ENCODE measurements around the gene COMMD7. TPM values are rescaled to one million over a fixed set of nuclear protein-coding genes. Genes with fewer than 3 reads are reported as not detected.
"Not testable (repeated sequence)": the region's sequence is repeated elsewhere in the genome, so short reads cannot be mapped to it uniquely, and the experiment has no call there.

COMMD7 gene
- total and polyA plus RNA-seq, 4 experiments from 2014 or later = 29.6 to 154 (median 67.3) TPM

DNA sequence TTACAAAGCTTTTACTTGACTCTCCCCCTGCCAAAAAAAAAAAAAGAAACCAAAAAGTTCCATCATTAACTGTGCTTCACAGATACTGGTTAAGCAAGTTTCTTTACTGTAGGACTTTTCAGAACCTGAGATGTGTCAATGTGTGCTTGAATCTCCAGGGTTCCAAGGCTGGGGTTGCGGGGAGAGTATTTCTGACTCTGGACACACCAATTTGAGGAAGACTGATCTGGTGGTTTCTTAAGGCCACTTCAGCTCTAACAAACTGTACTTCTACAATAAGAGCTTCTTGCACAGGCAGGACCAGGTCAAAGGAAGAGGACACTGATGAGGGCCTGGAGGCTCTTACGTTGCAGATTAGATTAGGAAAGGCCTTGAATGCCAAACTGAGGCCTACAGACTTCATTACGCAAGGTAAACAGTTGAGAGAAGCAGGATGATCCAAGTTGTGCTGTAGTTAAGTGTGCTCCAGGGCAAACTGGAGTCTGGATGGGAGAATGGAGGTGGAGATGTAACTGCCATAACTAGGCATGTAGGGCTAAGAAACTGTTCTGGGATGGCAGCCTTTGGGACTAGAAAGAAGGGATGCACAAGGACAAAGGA lies 24.4 kb downstream of the COMMD7 start:
- CTCF ChIA-PET (ENCODE audit: partially characterized antibody) = interaction anchor here (1.0 kb wide), 1 partner anchor 59 kb away, joined by 3 read pairs; no protein-coding TSS in a partner anchor
- Mint-ChIP-seq H3K9me3 (no peaks in the 10 kb centered on the region), H3K4me3 (peak overlapping the region in 1 of 8 donors; percentile 43), H3K36me3 (peaks cover 23 to 25% of the 10 kb centered on the region in 2 donors), H3K27me3 (no peaks in the 10 kb centered on the region), H3K27ac (peak overlapping the region in 3 of 7 donors; percentile 60 to 81 (median 76)), H3K4me1 (peaks cover 0 to 10% (median 0%) of the 10 kb centered on the region in 4 donors)
- Histone ChIP-seq H3K27me3 (ENCODE audit: insufficient read depth, low read length) (no peaks in the 10 kb centered on the region), H3K4me1 (ENCODE audit: insufficient read depth, low read length) (no peaks in the 10 kb centered on the region), H3K27ac (ENCODE audit: low read depth, low read length) (no peak overlapping the region), H3K9me3 (ENCODE audit: control insufficient read depth in 1 of 2, low read length in 2 of 2) (no peaks in the 10 kb centered on the region), H3K36me3 (ENCODE audit: insufficient read depth, low read length) (peaks cover 9% of the 10 kb centered on the region), H3K4me3 (ENCODE audit: low read length in 2 of 2) (no peak overlapping the region)
- intact Hi-C loops (cut with micrococcal nuclease) = no loop called here
- no peak for DNase-seq
- POLR2A ChIA-PET (ENCODE audit: partially characterized antibody) = no interaction called here

DNA sequence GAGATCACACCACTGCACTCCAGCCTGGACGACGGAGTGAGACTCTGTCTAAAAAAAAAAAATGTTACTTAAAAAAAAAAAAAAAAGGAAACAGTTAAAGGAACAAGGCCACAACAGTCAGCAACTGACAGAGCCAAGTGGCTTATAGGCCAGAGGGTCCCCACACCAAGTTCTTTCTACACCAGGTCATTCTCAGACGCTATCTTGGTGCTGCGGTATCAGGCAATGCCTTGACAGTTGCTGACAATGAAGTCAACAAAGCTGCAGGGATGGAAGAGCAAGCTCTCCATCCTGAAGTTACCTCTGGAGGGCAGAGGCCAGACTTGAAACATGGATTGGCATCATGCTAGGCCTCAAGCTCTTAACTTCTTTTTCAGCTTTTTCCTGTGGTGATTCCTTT lies 31.9 kb downstream of the COMMD7 start:
- Histone ChIP-seq H3K9me3 (ENCODE audit: control insufficient read depth in 1 of 2, low read length in 2 of 2) (no peaks in the 10 kb centered on the region), H3K4me3 (ENCODE audit: low read length in 2 of 2) (no peak overlapping the region), H3K27ac (ENCODE audit: low read depth, low read length) (no peak overlapping the region), H3K4me1 (ENCODE audit: insufficient read depth, low read length) (no peaks in the 10 kb centered on the region), H3K36me3 (ENCODE audit: insufficient read depth, low read length) (peaks cover 9% of the 10 kb centered on the region), H3K27me3 (ENCODE audit: insufficient read depth, low read length) (no peaks in the 10 kb centered on the region)
- Mint-ChIP-seq H3K27ac (no peak overlapping the region), H3K4me1 (peaks cover 0 to 4% (median 2%) of the 10 kb centered on the region in 4 donors), H3K4me3 (no peak overlapping the region), H3K36me3 (peaks cover 16 to 23% of the 10 kb centered on the region in 2 donors), H3K27me3 (no peaks in the 10 kb centered on the region), H3K9me3 (no peaks in the 10 kb centered on the region)
- ChIA-PET CTCF (ENCODE audit: partially characterized antibody) (interaction anchor here (0.6 to 1.3 kb wide), 2 partner anchors 10 to 37 kb away, joined by 3 read pairs; partner anchors contain the start of gene C20orf203), POLR2A (ENCODE audit: partially characterized antibody) (interaction anchor here (1.6 kb wide), 1 partner anchor 32 kb away, joined by 3 read pairs; the partner anchor contains the start of gene COMMD7)
- DNase-seq = no peak
- intact Hi-C loops (cut with micrococcal nuclease) = no loop called here

DNA sequence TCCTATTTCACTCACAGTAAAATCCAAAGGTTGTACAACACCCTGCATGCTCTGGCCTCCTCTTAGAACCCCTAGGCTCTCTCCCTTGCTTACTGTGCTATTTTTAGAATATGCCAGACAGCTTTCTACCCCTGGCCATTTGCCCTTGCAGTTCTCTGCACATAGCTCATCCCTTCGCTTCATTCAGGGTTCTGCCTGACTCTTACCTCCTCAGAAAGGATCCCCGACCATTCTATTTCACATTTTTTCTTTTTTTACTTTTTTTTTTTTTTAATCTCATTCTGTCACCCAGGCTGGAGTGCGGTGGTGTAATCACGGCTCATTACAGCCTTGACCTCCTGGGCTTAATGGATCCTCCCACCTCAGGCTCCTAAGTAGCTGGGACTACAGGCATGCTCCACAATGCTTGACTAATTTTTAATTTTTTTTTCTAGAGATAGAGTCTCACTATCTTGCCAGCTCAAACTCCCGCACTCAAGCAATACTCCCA lies 33.6 kb downstream of the COMMD7 start:
- no peaks in the 10 kb centered on the region for H3K4me1 ChIP-seq (ENCODE audit: insufficient read depth, low read length)
- H3K4me1 Mint-ChIP-seq = peaks cover 0 to 4% (median 1%) of the 10 kb centered on the region in 4 donors
- H3K9me3 ChIP-seq (ENCODE audit: control insufficient read depth in 1 of 2, low read length in 2 of 2) = no peaks in the 10 kb centered on the region
- H3K27me3 ChIP-seq (ENCODE audit: insufficient read depth, low read length) = no peaks in the 10 kb centered on the region
- H3K4me3 Mint-ChIP-seq = no peak overlapping the region
- H3K27me3 Mint-ChIP-seq = no peaks in the 10 kb centered on the region
- CTCF ChIA-PET (ENCODE audit: partially characterized antibody) = interaction anchor here (1.0 to 2.4 kb wide), 3 partner anchors 66 to 71 kb away, joined by 3 to 8 read pairs (median 3); no protein-coding TSS in a partner anchor
- POLR2A ChIA-PET (ENCODE audit: partially characterized antibody) = interaction anchor here (0.6 kb wide), 1 partner anchor 980 kb away, joined by 3 read pairs; no protein-coding TSS in a partner anchor
- peak overlapping the region in 2 of 7 donors; percentile 36 to 81 for H3K27ac Mint-ChIP-seq
- no peak overlapping the region for H3K4me3 ChIP-seq (ENCODE audit: low read length in 2 of 2)
- peaks cover 15 to 25% of the 10 kb centered on the region in 2 donors for H3K36me3 Mint-ChIP-seq
- intact Hi-C loops (cut with micrococcal nuclease) = no loop called here
- no peak overlapping the region for H3K27ac ChIP-seq (ENCODE audit: low read depth, low read length)
- no peak for DNase-seq
- peaks cover 14% of the 10 kb centered on the region for H3K36me3 ChIP-seq (ENCODE audit: insufficient read depth, low read length)
- H3K9me3 Mint-ChIP-seq = no peaks in the 10 kb centered on the region

DNA sequence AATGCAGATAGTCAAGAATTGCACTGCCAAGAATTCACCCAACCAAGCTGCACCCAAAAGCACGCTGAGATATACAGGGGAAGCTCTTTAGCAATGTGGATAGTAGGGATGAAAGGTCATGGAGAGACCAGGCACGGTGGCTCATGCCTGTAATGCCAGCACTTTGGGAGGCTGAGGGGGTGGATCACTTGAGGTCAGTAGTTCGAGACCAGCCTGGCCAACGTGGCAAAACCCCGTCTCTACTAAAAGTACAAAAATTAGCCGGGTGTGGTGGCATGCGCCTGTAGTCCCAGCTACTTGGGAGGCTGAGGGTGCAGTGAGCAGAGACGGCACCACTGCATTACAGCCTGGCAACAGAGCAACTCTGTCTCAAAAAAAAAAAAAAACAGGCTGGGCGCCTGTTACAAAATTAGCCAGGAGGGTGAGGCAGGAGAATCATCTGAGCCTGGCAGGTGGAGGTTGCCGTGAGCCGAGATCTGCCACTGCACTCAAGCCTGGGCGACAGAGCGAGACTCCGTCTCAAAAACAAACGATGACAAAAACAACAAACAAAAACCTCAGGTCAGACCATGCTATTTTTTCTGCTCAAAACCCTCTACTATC lies 34.1 kb downstream of the COMMD7 start:
- DNase-seq; H3K4me1 ChIP-seq (ENCODE audit: insufficient read depth, low read length); POLR2A ChIA-PET (ENCODE audit: partially characterized antibody); H3K9me3 Mint-ChIP-seq; H3K27me3 ChIP-seq (ENCODE audit: insufficient read depth, low read length); H3K4me3 ChIP-seq (ENCODE audit: low read length in 2 of 2); H3K27me3 Mint-ChIP-seq; H3K9me3 ChIP-seq (ENCODE audit: control insufficient read depth in 1 of 2, low read length in 2 of 2); H3K4me3 Mint-ChIP-seq; H3K27ac ChIP-seq (ENCODE audit: low read depth, low read length); H3K4me1 Mint-ChIP-seq; intact Hi-C loops (cut with micrococcal nuclease): not testable (repeated sequence)
- CTCF ChIA-PET (ENCODE audit: partially characterized antibody) = interaction anchor here (1.0 to 2.4 kb wide), 2 partner anchors 69 to 72 kb away, joined by 3 to 8 read pairs; no protein-coding TSS in a partner anchor
- H3K36me3 ChIP-seq (ENCODE audit: insufficient read depth, low read length) = peaks cover 20% of the 10 kb centered on the region
- H3K27ac Mint-ChIP-seq = peak overlapping the region in 1 of 7 donors; percentile 81
- H3K36me3 Mint-ChIP-seq = peaks cover 20 to 29% of the 10 kb centered on the region in 2 donors

DNA sequence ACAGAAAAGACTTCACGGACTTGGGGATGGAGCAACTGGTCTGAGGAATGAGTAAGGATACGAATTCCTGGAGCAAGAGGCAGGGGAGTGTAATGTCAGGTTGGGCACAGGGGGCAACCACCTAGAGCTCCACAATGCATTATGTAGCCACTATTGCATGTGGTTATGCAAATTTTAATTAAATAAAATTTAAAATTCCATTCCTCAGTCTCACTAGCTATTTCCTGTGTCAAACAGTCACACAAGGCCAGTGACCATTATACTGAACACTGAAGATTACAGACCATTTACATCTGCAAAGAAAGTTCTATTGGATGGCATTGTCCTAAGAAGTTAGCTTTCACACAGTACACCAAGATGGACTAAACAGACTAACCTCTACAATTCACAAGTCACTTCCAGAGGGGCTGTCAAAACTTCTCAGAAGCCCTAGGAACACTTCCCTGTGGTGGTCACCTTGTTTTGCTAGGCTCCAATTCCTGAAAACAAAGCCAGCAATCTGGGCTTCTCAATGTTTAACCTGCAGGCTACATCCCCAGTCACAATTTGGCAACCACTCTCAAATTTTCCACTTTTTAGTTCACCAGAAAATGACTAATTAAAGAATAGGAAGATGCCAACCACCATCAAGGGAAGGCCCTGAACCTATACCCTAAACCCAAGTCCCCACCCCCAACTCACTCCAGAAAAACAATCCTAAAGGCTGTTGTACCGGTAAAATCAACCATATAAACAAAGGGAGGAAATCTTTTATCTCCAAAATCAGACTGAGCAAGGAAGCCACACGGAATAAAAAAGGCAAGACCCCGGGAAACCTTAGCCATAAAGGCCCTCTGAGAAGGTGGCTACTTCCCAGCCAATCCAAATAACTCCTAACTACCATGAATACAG lies 35.3 kb downstream of the COMMD7 start:
- Mint-ChIP-seq H3K4me3 (no peak overlapping the region), H3K27me3 (no peaks in the 10 kb centered on the region), H3K4me1 (peaks cover 0 to 2% (median 1%) of the 10 kb centered on the region in 4 donors), H3K36me3 (peaks cover 17 to 33% of the 10 kb centered on the region in 2 donors), H3K27ac (peak overlapping the region in 4 of 7 donors; percentile 17 to 83 (median 64)), H3K9me3 (no peaks in the 10 kb centered on the region)
- intact Hi-C loops (cut with micrococcal nuclease) = no loop called here
- no peak for DNase-seq
- no peak overlapping the region for H3K4me3 ChIP-seq (ENCODE audit: low read length in 2 of 2)
- CTCF ChIA-PET (ENCODE audit: partially characterized antibody) = interaction anchor here (1.1 kb wide), 1 partner anchor 70 kb away, joined by 3 read pairs; no protein-coding TSS in a partner anchor
- POLR2A ChIA-PET (ENCODE audit: partially characterized antibody) = no interaction called here
- H3K4me1 ChIP-seq (ENCODE audit: insufficient read depth, low read length) = no peaks in the 10 kb centered on the region
- H3K36me3 ChIP-seq (ENCODE audit: insufficient read depth, low read length) = peaks cover 24% of the 10 kb centered on the region
- no peaks in the 10 kb centered on the region for H3K9me3 ChIP-seq (ENCODE audit: control insufficient read depth in 1 of 2, low read length in 2 of 2)
- no peak overlapping the region for H3K27ac ChIP-seq (ENCODE audit: low read depth, low read length)
- H3K27me3 ChIP-seq (ENCODE audit: insufficient read depth, low read length) = no peaks in the 10 kb centered on the region

DNA sequence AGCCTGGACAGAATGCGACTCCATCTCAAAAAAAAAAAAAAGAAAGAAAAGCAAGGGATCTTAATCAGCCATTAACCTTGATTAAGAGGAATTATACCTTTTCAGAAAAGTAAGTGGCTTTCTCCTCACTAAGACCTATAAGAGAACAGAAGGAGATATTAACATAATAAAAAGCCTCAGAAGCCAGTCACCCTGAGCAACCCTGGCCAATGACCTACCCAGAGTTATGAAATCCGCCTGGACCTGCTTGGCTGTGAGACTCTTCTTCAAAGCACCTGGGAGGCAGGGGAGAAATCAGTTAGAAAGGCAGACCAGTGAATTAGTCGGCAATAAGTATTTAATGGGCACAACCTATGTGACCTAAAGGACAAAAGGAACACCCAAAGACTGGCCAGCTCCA lies 36.8 kb downstream of the COMMD7 start:
- no peak overlapping the region for H3K27ac ChIP-seq (ENCODE audit: low read depth, low read length)
- H3K27me3 Mint-ChIP-seq = no peaks in the 10 kb centered on the region
- H3K36me3 ChIP-seq (ENCODE audit: insufficient read depth, low read length) = peaks cover 30% of the 10 kb centered on the region
- intact Hi-C loops (cut with micrococcal nuclease) = no loop called here
- H3K27ac Mint-ChIP-seq = no peak overlapping the region
- H3K4me1 Mint-ChIP-seq = peaks cover 0 to 2% (median 1%) of the 10 kb centered on the region in 4 donors
- H3K4me1 ChIP-seq (ENCODE audit: insufficient read depth, low read length) = no peaks in the 10 kb centered on the region
- H3K9me3 Mint-ChIP-seq = no peaks in the 10 kb centered on the region
- CTCF ChIA-PET (ENCODE audit: partially characterized antibody) = no interaction called here
- no peak overlapping the region for H3K4me3 ChIP-seq (ENCODE audit: low read length in 2 of 2)
- no peaks in the 10 kb centered on the region for H3K9me3 ChIP-seq (ENCODE audit: control insufficient read depth in 1 of 2, low read length in 2 of 2)
- H3K4me3 Mint-ChIP-seq = no peak overlapping the region
- H3K27me3 ChIP-seq (ENCODE audit: insufficient read depth, low read length) = no peaks in the 10 kb centered on the region
- DNase-seq = no peak
- H3K36me3 Mint-ChIP-seq = peaks cover 26 to 44% of the 10 kb centered on the region in 2 donors
- POLR2A ChIA-PET (ENCODE audit: partially characterized antibody) = interaction anchor here (0.6 kb wide), 1 partner anchor 8 kb away, joined by 4 read pairs; no protein-coding TSS in a partner anchor
